SK-N-SH (cell line): Measurements from ENCODE around the gene KCNK15. TPM values are rescaled to one million over a fixed set of nuclear protein-coding genes. Genes with fewer than 3 reads are reported as not detected.

Source experiments
- CTCF ChIA-PET: fragments of 300-600, 350-600 bp; formaldehyde crosslinking; extraction: SDS; loops from one replicate; lab custom pipeline; 2021; lab: Yijun Ruan, JAX
- POLR2A ChIA-PET: fragments of 350-600 bp; sonication (Branson Sonifier 250); formaldehyde crosslinking; extraction: SDS; loops from one replicate; lab custom pipeline; 2020; ENCODE audit warnings: antibody characterized with exemption, inconsistent platforms; lab: Yijun Ruan, JAX
- DNase-seq: peaks from one replicate; pipeline ENCODE4 v3.0.0; 2012
- H2AFZ ChIP-seq: fragments of 200-600 bp; sonication (generic); 2 replicates; pipeline ENCODE4 v1.8.1; 2016; ENCODE audit warnings: antibody characterized with exemption, mild to moderate bottlenecking, low read depth
- H3F3A ChIP-seq: fragments of 200-600 bp; sonication (generic); replicated peaks from 2 replicates; pipeline ENCODE3; 2016; ENCODE audit warnings: antibody characterized with exemption, mild to moderate bottlenecking; ENCODE audit not compliant: insufficient read depth
- H3K27ac ChIP-seq, 2 experiments: fragments of 200-500 bp in 1 of 2; fragments of 200-600 bp in 1 of 2; sonication (Bioruptor generic) in 1 of 2; sonication (generic), shearing (Covaris generic) in 1 of 2; 2 replicates each; pipeline versions ENCODE4 v1.5.1 to v1.6.1; 2014 to 2016; ENCODE audit warnings: low read depth in 2 of 2, inconsistent platforms in 1 of 2, low read length in 1 of 2, mild to moderate bottlenecking in 1 of 2, mixed read lengths in 1 of 2
- H3K27me3 ChIP-seq: fragments of 200-600 bp; sonication (generic), shearing (Covaris generic); 2 replicates; pipeline ENCODE4 v1.6.1; 2016; ENCODE audit warnings: mixed run types; ENCODE audit not compliant: insufficient read depth
- H3K36me3 ChIP-seq, 2 experiments: fragments of 200-500 bp in 1 of 2; fragments of 200-600 bp in 1 of 2; sonication (Bioruptor generic) in 1 of 2; sonication (generic) in 1 of 2; replicated peaks in 1 of 2; 2 replicates each; pipeline versions ENCODE3 to v1.5.1; 2014 to 2016; ENCODE audit warnings: low read length in 1 of 2, mild to moderate bottlenecking in 1 of 2; ENCODE audit not compliant: insufficient read depth in 2 of 2, control insufficient read depth in 1 of 2
- H3K4me1 ChIP-seq, 2 experiments: fragments of 200-500 bp in 1 of 2; fragments of 200-600 bp in 1 of 2; sonication (Bioruptor generic) in 1 of 2; sonication (generic), shearing (Covaris generic) in 1 of 2; 2 replicates each; pipeline versions ENCODE4 v1.5.1 to v1.6.1; 2014 to 2016; ENCODE audit warnings: low read depth in 1 of 2, low read length in 1 of 2, mixed run types in 1 of 2; ENCODE audit not compliant: insufficient read depth in 2 of 2, control insufficient read depth in 1 of 2
- H3K4me2 ChIP-seq: fragments of 200-600 bp; sonication (generic), shearing (Covaris generic); 2 replicates; pipeline ENCODE4 v1.6.1; 2017; ENCODE audit warnings: mixed run types
- H3K4me3 ChIP-seq, 2 experiments: fragments of 200-500 bp in 1 of 2; fragments of 200-600 bp in 1 of 2; sonication (Bioruptor generic) in 1 of 2; sonication (generic), shearing (Covaris generic) in 1 of 2; 2 replicates each; pipeline versions ENCODE4 v1.5.1 to v1.8.1; 2014 to 2016; ENCODE audit warnings: low read depth in 2 of 2, inconsistent platforms in 1 of 2, low read length in 1 of 2, mild to moderate bottlenecking in 1 of 2, mixed read lengths in 1 of 2, moderate library complexity in 1 of 2
- H3K79me2 ChIP-seq: fragments of 200-600 bp; sonication (generic); 2 replicates; pipeline ENCODE4 v1.8.1; 2017; ENCODE audit warnings: mild to moderate bottlenecking; ENCODE audit not compliant: insufficient read depth
- H3K9ac ChIP-seq: fragments of 200-600 bp; sonication (generic); 2 replicates; pipeline ENCODE4 v1.6.1; 2017; ENCODE audit warnings: mixed run types
- H3K9me2 ChIP-seq: fragments of 200-600 bp; sonication (generic); 2 replicates; pipeline ENCODE4 v1.6.1; 2017; ENCODE audit warnings: mixed run types
- H3K9me3 ChIP-seq: fragments of 200-600 bp; sonication (generic); 2 replicates; pipeline ENCODE4 v1.6.1; 2017; ENCODE audit warnings: mixed run types, mild to moderate bottlenecking, moderate library complexity
- H4K20me1 ChIP-seq: fragments of 200-600 bp; sonication (generic); 2 replicates; pipeline ENCODE4 v1.6.1; 2017; ENCODE audit warnings: mild to moderate bottlenecking, mixed run types; ENCODE audit not compliant: insufficient read depth
- EP300 ChIP-seq, 2 experiments: IDR thresholded peaks; 2 replicates each; pipeline versions ENCODE4 v1.4.0 to v1.6.1; 2012; ENCODE audit warnings: borderline replicate concordance in 1 of 2, low read depth in 1 of 2, low read length in 1 of 2
- FOXM1 ChIP-seq: IDR thresholded peaks from 2 replicates; pipeline ENCODE4 v1.4.0; 2012; ENCODE audit warnings: low read depth, mild to moderate bottlenecking
- GATA2 ChIP-seq: sonication (generic); formaldehyde crosslinking; IDR thresholded peaks from 2 replicates; pipeline ENCODE4 v1.5.0; 2020; ENCODE audit warnings: mild to moderate bottlenecking, missing genetic modification reagents
- IRF3 ChIP-seq: fragments of 150-350 bp; IDR thresholded peaks from 2 replicates; pipeline ENCODE4 v1.6.1; 2016; ENCODE audit warnings: mild to moderate bottlenecking, low read depth, low read length
- NFIC ChIP-seq: IDR thresholded peaks from 2 replicates; pipeline ENCODE4 v1.4.0; 2012; ENCODE audit warnings: borderline replicate concordance
- RCOR1 ChIP-seq: fragments of 150-350 bp; IDR thresholded peaks from 2 replicates; pipeline ENCODE4 v1.6.1; 2017; ENCODE audit warnings: antibody characterized with exemption, low read length
- SIN3A ChIP-seq: IDR thresholded peaks from 2 replicates; pipeline ENCODE4 v1.6.1; 2012; ENCODE audit warnings: low read depth, mild to moderate bottlenecking, low read length, moderate library complexity, borderline replicate concordance
- TAF1 ChIP-seq: IDR thresholded peaks from 2 replicates; pipeline ENCODE4 v1.6.1; 2012; ENCODE audit warnings: low read depth, mild to moderate bottlenecking, low read length, moderate library complexity, borderline replicate concordance
- USF1 ChIP-seq: IDR thresholded peaks from 2 replicates; pipeline ENCODE4 v1.4.0; 2012; ENCODE audit warnings: low read depth, borderline replicate concordance
- USF2 ChIP-seq: fragments of 150-350 bp; IDR thresholded peaks from 2 replicates; pipeline ENCODE4 v1.6.1; 2017; ENCODE audit warnings: antibody characterized with exemption, low read length, low read depth, borderline replicate concordance
- WGBS: methylation state at CpG from one replicate; pipeline ENCODE4 v1.1.6; 2017; ENCODE audit warnings: low lambda C conversion rate; 5-methylcytosine and 5-hydroxymethylcytosine counted together
- polyA plus RNA-seq, 3 experiments: library from polyadenylated mRNA; depleted of rRNA; stranded (reverse); fragments of >200 nt; gene quantifications; 2 replicates each; pipeline ENCODE4 v1.2.3, GENCODE V29; 2012
- TF ChIP-seq, protein P1 (sequence below): IDR thresholded peaks from 2 replicates; pipeline ENCODE4 v1.4.0; 2012; ENCODE audit warnings: low read depth

KCNK15 gene
- polyA plus RNA-seq, 1 of the 3 experiments (the other 2 are of a cell fraction): 0.02 TPM

DNA sequence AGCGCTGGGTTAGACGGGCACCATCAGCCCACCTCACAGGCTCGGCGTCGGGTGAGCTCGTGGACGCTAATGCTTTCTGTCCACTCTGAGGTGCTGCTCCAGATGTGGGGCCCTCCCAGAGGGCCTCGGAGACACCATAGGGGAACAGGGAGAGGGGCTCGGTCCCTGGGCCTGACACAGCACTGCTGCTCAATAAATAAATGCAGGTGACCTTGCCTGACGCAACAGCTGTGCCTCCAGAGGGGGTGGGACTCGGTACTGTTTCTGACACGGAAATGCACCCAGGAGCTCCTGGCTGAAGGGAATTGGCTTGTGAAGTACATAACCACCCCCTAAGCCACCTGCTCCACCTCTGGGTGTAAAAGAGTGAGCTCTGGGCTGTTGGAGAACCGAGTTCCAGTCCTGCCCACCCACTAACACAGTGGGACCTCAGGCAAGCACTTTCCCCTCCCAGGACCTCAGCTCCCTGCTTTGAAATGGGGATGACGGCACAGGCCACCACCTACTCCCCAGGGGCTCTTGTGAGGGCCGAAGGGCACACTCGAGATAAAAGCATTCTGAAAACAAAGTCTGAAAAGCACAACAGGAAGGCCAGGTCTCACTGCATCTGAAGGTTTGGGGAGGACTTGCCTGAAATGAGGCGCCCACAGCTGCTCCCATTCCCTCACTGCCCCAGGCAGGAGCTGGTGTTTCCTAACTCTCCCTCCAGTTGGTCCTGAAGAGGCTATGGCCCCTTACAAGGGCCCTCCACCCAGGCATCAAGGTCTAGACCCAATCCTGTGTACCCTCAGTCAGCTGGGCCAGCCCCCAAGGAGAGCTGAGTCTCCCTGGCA lies 6.7 kb downstream of the KCNK15 start:
- Histone ChIP-seq H3K27ac (no peak overlapping the region), H4K20me1 (no peaks in the 10 kb centered on the region), H2AFZ (no peak overlapping the region), H3K4me3 (no peak overlapping the region), H3K9me2 (no peaks in the 10 kb centered on the region), H3K27me3 (no peaks in the 10 kb centered on the region; the same call in 1 of the 2 replicates), H3F3A (peaks cover 3% of the 10 kb centered on the region), H3K9ac (no peak overlapping the region), H3K4me1 (peaks cover 1 to 14% of the 10 kb centered on the region in 2 experiments; a peak in 3 of 4 replicates), H3K36me3 (no peaks in the 10 kb centered on the region), H3K4me2 (no peak overlapping the region), H3K9me3 (no peaks in the 10 kb centered on the region), H3K79me2 (no peaks in the 10 kb centered on the region)
- TF ChIP-seq NFIC: no peak
- TF ChIP-seq SIN3A: no peak
- TF ChIP-seq EP300 (IDR thresholded peaks at IDR 0.05; ENCODE audit: borderline replicate concordance in 1 of 2, low read depth in 1 of 2, low read length in 1 of 2): no peak
- TF ChIP-seq TAF1: no peak
- no peak for TF ChIP-seq FOXM1
- TF ChIP-seq IRF3: no peak
- TF ChIP-seq USF2: no peak
- TF ChIP-seq GATA2 (CRISPR knock-in tag): no peak
- TF ChIP-seq USF1: no peak
- no peak for DNase-seq
- POLR2A ChIA-PET: no interaction called here
- WGBS: 45% methylated on average over 5 of the region's 17 CpGs
- CTCF ChIA-PET: interaction anchor here (1.1 to 3.6 kb wide), 6 partner anchors 10 to 115 kb away, joined by 4 to 11 read pairs (median 6); no protein-coding TSS in a partner anchor

GRCh38 chr20:44754554-44754953 lies 8.9 kb downstream of the KCNK15 start:
- TF ChIP-seq RCOR1 (no peak), USF1 (no peak)
- TF ChIP-seq, protein P1, sequence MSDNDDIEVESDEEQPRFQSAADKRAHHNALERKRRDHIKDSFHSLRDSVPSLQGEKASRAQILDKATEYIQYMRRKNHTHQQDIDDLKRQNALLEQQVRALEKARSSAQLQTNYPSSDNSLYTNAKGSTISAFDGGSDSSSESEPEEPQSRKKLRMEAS: no peak
- Histone ChIP-seq H3K4me1 (peaks cover 0 to 18% of the 10 kb centered on the region in 2 experiments; a peak in 1 of 4 replicates), H3K4me3 (no peak overlapping the region), H3F3A (no peaks in the 10 kb centered on the region), H3K4me2 (no peak overlapping the region), H3K79me2 (no peaks in the 10 kb centered on the region), H4K20me1 (no peaks in the 10 kb centered on the region), H3K9me3 (no peaks in the 10 kb centered on the region), H3K9ac (no peak overlapping the region), H3K36me3 (no peaks in the 10 kb centered on the region), H3K9me2 (no peaks in the 10 kb centered on the region), H2AFZ (no peak overlapping the region), H3K27me3 (no peaks in the 10 kb centered on the region; the same call in 1 of the 2 replicates), H3K27ac (no peak overlapping the region)
- 71% methylated on average over 7 of the region's 7 CpGs for WGBS
- CTCF ChIA-PET: interaction anchor here (1.5 kb wide), 1 partner anchor 11 kb away, joined by 3 read pairs; no protein-coding TSS in a partner anchor
- POLR2A ChIA-PET: no interaction called here
- no peak for DNase-seq
